Testis (tissue), 2 donors: ENCODE results near the gene GTSE1.

Experiments used
- POLR2A ChIP-seq: fragments of 450-650 bp; IDR thresholded peaks from one replicate; pipeline ENCODE4 v1.6.1; 2017; ENCODE audit warnings: antibody characterized with exemption, mild to moderate bottlenecking, moderate library complexity
- TF ChIP-seq, protein P1 (sequence below), 3 experiments: fragments of 450-650 bp in 2 of 3; fragments of 200-600 bp in 1 of 3; sonication (generic) in 1 of 3; IDR thresholded peaks; one replicate each; pipeline ENCODE4 v1.5.1; 2016 to 2019; ENCODE audit warnings: antibody characterized with exemption in 3 of 3, mild to moderate bottlenecking in 2 of 3, moderate library complexity in 1 of 3

DNA sequence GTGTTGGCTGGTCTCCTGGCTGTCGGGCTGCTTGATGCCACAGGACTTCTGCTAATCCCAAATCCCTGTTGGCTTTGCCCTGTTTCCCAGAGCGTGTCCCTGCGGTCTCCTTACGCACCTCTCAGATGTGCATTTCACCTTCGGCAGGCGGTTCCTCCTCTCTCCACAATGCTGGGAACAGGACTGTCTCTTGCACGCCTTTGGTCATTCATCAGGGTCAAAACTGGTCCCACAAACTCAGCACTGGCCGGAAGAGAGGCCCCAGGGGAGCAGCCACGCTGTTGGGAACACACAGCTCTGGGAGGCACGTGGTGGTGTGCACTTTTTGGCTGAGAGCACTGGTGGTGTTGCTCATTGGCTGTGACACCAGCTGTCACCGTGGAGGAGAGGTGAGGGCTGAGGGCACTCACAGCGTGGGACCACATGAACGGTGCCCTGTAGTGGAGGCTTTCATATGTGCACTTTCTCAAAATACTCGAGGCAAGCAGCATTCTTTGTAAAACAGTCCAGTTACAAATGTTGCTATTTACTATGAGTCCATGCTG lies 23.6 kb downstream of the GTSE1 start:
- TF ChIP-seq, protein P1, sequence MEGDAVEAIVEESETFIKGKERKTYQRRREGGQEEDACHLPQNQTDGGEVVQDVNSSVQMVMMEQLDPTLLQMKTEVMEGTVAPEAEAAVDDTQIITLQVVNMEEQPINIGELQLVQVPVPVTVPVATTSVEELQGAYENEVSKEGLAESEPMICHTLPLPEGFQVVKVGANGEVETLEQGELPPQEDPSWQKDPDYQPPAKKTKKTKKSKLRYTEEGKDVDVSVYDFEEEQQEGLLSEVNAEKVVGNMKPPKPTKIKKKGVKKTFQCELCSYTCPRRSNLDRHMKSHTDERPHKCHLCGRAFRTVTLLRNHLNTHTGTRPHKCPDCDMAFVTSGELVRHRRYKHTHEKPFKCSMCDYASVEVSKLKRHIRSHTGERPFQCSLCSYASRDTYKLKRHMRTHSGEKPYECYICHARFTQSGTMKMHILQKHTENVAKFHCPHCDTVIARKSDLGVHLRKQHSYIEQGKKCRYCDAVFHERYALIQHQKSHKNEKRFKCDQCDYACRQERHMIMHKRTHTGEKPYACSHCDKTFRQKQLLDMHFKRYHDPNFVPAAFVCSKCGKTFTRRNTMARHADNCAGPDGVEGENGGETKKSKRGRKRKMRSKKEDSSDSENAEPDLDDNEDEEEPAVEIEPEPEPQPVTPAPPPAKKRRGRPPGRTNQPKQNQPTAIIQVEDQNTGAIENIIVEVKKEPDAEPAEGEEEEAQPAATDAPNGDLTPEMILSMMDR (IDR thresholded peaks at IDR 0.05): no peak
- TF ChIP-seq POLR2A: no peak
